CD4-positive, CD25-positive, alpha-beta regulatory T cell (primary cell): ENCODE measurements around the gene MEIS1. TPM values are rescaled to one million over a fixed set of nuclear protein-coding genes. Genes with fewer than 3 reads are reported as not detected.

ENCODE experiments used
- ATAC-seq, 2 donors: fragments of 150-1000 bp; cut with Tn5 transposase; one replicate each; pipeline ENCODE4 v1.10.0; 2021; ENCODE audit warnings: low read depth in 2 of 2, moderate number of reproducible peaks in 2 of 2, moderate library complexity in 1 of 2
- DNase-seq, 3 donors: peaks; one replicate each; pipeline versions ENCODE4 v3.0.0 to v3.0.0-alpha.2; 2012 to 2022; ENCODE audit warnings: mixed read lengths in 1 of 3
- H3K27ac ChIP-seq: one replicate; pipeline ENCODE4 v1.7.0; 2013; ENCODE audit warnings: mild to moderate bottlenecking, low read length; ENCODE audit not compliant: insufficient read depth, poor library complexity, severe bottlenecking
- H3K27me3 ChIP-seq: one replicate; pipeline ENCODE4 v1.7.0; 2013; ENCODE audit warnings: low read length; ENCODE audit not compliant: control insufficient read depth, insufficient read depth
- H3K36me3 ChIP-seq: one replicate; pipeline ENCODE4 v1.7.0; 2013; ENCODE audit warnings: mild to moderate bottlenecking, low read length, moderate library complexity; ENCODE audit not compliant: control insufficient read depth, insufficient read depth
- H3K4me1 ChIP-seq: 2 replicates; pipeline ENCODE4 v1.7.0; 2013; ENCODE audit warnings: mild to moderate bottlenecking, low read length; ENCODE audit not compliant: insufficient read depth, control insufficient read depth, poor library complexity, severe bottlenecking
- H3K4me3 ChIP-seq: one replicate; pipeline ENCODE4 v1.7.0; 2013; ENCODE audit warnings: low read depth, mild to moderate bottlenecking, low read length, moderate library complexity
- H3K9me3 ChIP-seq, 2 experiments: 1 replicate in 1 of 2; 2 replicates in 1 of 2; pipeline ENCODE4 v1.7.0; 2013; ENCODE audit warnings: low read length in 2 of 2, mild to moderate bottlenecking in 1 of 2, moderate library complexity in 1 of 2; ENCODE audit not compliant: control insufficient read depth in 2 of 2
- H3K27ac Mint-ChIP-seq, 3 donors: one replicate each; pipeline ENCODE4 v1.8.0; 2020 to 2022; ENCODE audit warnings: mild to moderate bottlenecking in 3 of 3, mixed read lengths in 3 of 3, moderate library complexity in 2 of 3
- H3K27me3 Mint-ChIP-seq: one replicate; pipeline ENCODE4 v1.8.0; 2022; ENCODE audit warnings: mild to moderate bottlenecking, mixed read lengths
- H3K36me3 Mint-ChIP-seq: one replicate; pipeline ENCODE4 v1.8.0; 2020; ENCODE audit warnings: mixed read lengths
- H3K4me1 Mint-ChIP-seq, 4 donors: one replicate each; pipeline ENCODE4 v1.8.0; 2020 to 2022; ENCODE audit warnings: mixed read lengths in 4 of 4, mild to moderate bottlenecking in 1 of 4
- H3K4me3 Mint-ChIP-seq, 4 donors: one replicate each; pipeline ENCODE4 v1.8.0; 2020 to 2022; ENCODE audit warnings: mild to moderate bottlenecking in 4 of 4, mixed read lengths in 4 of 4, moderate library complexity in 3 of 4
- H3K9me3 Mint-ChIP-seq, 7 donors: one replicate each; pipeline ENCODE4 v1.8.0; 2020 to 2022; ENCODE audit warnings: mixed read lengths in 7 of 7, mild to moderate bottlenecking in 3 of 7, moderate library complexity in 2 of 7
- polyA plus RNA-seq, 4 donors: library from polyadenylated mRNA; unstranded; fragments of 300-500 nt; fragmentation: Illumina TruSeq; gene quantifications; one replicate each; pipeline ENCODE4 v1.2.3, GENCODE V29; 2021
- total RNA-seq: library from RNA; stranded (reverse); gene quantifications from one replicate; pipeline ENCODE4 v1.2.3, GENCODE V29; 2022

Gene MEIS1
- total and polyA plus RNA-seq, 5 donors from 2014 or later = 3.6 TPM; not detected in 4

DNA sequence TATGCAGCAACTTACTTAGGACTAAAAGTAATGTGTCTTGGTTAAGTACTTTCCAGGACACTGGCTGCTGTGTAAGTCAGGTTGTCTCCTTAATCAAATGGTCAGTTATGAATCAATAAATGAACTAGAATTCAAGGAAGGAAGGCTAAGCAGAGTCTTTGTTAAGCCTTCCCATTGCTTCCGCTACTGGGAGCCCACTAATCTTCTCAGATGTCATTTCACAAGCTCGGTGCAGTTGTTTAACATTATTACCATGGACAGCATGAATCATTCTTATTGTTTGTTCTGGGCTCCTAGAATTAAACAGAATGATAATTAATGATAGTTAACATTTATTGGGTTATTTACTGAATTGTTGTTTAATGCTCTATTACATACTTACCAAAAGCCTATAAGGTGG, 26.0 kb upstream of the MEIS1 start:
- Histone ChIP-seq H3K27me3 (no peaks in the 10 kb centered on the region), H3K4me3 (no peak overlapping the region), H3K36me3 (no peaks in the 10 kb centered on the region), H3K4me1 (no peaks in the 10 kb centered on the region), H3K9me3 (no peaks in the 10 kb centered on the region), H3K27ac (no peak overlapping the region)
- ATAC-seq (no peak), DNase-seq (no peak)
- H3K27ac Mint-ChIP-seq = no peak overlapping the region
- no peaks in the 10 kb centered on the region for H3K27me3 Mint-ChIP-seq
- H3K4me1 Mint-ChIP-seq = no peaks in the 10 kb centered on the region
- peaks cover 0 to 12% (median under 1%) of the 10 kb centered on the region in 7 donors for H3K9me3 Mint-ChIP-seq
- H3K4me3 Mint-ChIP-seq = no peak overlapping the region
- no peaks in the 10 kb centered on the region for H3K36me3 Mint-ChIP-seq

DNA sequence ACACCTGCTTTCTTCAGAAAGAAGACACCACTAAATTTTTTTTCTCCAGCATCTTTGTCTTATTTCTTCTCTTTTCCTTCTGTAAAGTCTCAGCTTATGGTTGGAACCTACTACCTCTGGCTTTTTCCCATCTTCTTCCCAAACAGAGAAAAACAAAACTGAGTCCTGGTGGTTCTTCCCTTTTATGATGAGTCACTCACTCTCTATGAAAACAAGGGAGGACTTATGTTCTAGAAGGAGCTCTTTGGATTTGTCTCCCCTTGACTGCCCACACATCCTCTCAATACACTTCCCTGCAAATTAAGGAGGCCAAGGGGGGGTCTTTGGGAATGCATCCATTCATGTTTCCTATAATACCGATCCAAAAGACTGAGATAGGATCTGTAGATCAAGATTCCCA, 22.1 kb upstream of the MEIS1 start:
- Mint-ChIP-seq H3K27ac (no peak overlapping the region), H3K4me1 (no peaks in the 10 kb centered on the region), H3K27me3 (no peaks in the 10 kb centered on the region), H3K9me3 (peaks cover 0 to 1% (median 0%) of the 10 kb centered on the region in 7 donors), H3K36me3 (no peaks in the 10 kb centered on the region), H3K4me3 (no peak overlapping the region)
- DNase-seq (no peak), ATAC-seq (no peak)
- Histone ChIP-seq H3K27me3 (no peaks in the 10 kb centered on the region), H3K36me3 (no peaks in the 10 kb centered on the region), H3K4me3 (no peak overlapping the region), H3K4me1 (no peaks in the 10 kb centered on the region), H3K27ac (no peak overlapping the region), H3K9me3 (no peaks in the 10 kb centered on the region)

DNA sequence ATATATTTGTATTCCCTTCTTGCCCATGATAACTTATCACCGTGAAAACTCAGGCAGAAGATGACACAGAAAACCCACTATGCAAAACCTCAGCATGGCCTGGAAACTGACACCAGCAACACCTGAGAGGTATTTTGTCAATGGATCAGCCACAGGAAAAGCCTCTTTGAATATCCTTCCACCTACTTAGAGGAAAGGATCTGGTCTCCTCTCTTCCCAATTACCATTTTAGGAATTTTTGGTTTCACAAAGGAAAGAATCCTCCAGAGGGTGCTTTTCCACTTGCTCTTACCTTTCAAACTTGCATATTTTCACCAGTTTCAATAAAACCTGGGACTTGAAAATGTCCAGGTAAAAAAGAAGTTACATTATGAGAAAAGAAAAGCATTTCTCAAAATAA, 20.0 kb upstream of the MEIS1 start:
- Histone ChIP-seq H3K9me3 (no peaks in the 10 kb centered on the region), H3K27me3 (no peaks in the 10 kb centered on the region), H3K27ac (no peak overlapping the region), H3K4me1 (no peaks in the 10 kb centered on the region), H3K4me3 (no peak overlapping the region), H3K36me3 (no peaks in the 10 kb centered on the region)
- ATAC-seq = no peak
- H3K4me3 Mint-ChIP-seq = no peak overlapping the region
- no peaks in the 10 kb centered on the region for H3K27me3 Mint-ChIP-seq
- H3K9me3 Mint-ChIP-seq = peaks cover 0 to 1% (median 0%) of the 10 kb centered on the region in 7 donors
- no peak for DNase-seq
- H3K4me1 Mint-ChIP-seq = no peaks in the 10 kb centered on the region
- no peak overlapping the region for H3K27ac Mint-ChIP-seq
- H3K36me3 Mint-ChIP-seq = no peaks in the 10 kb centered on the region

DNA sequence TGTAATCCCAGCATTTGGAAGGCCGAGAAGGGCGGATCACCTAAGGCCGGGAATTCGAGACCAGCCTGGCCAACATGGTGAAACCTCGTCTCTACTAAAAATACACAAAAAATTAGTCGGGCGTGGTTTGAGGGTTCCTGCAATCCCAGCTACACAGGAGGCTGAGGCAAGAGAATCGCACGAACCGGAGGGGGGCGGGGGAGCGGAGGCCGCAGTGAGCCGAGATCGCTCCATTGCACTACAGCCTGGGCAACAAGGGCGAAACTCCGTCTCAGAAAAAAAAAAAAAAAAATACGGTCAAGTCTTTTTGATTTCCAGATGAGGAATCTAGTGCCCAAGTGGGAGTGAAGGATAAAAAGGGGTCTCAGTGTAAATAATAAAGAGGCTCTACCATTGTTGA, 16.5 kb upstream of the MEIS1 start:
- no peaks in the 10 kb centered on the region for H3K4me1 ChIP-seq
- H3K4me3 Mint-ChIP-seq = no peak overlapping the region
- H3K4me1 Mint-ChIP-seq = no peaks in the 10 kb centered on the region
- DNase-seq (no peak), ATAC-seq (no peak)
- H3K36me3 ChIP-seq = no peaks in the 10 kb centered on the region
- no peak overlapping the region for H3K27ac Mint-ChIP-seq
- H3K27me3 ChIP-seq = no peaks in the 10 kb centered on the region
- H3K4me3 ChIP-seq = no peak overlapping the region
- no peaks in the 10 kb centered on the region for H3K36me3 Mint-ChIP-seq
- no peak overlapping the region for H3K27ac ChIP-seq
- H3K9me3 Mint-ChIP-seq = peaks cover 0 to 4% (median 0%) of the 10 kb centered on the region in 7 donors
- peaks cover 4% of the 10 kb centered on the region for H3K27me3 Mint-ChIP-seq
- H3K9me3 ChIP-seq = no peaks in the 10 kb centered on the region

DNA sequence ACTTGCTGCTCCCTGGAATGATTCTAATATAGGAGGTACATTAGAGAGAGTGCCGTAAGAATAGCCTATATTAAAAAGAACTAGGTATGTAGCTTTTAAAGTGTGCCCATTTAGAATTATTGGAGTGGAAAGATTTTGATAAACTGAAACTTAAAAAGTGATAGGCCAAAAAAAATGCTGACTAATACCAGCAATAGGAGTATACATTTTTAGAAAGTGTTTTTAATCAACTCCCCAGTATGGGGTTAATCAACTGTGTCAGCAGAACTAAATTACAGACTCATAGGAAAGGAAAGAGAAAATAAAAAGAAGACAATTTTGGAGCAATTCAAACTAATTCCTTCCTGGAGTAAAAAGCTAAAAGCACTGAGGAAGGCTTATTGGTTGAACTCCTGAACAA, 13.3 kb upstream of the MEIS1 start:
- Mint-ChIP-seq H3K27ac (no peak overlapping the region), H3K36me3 (no peaks in the 10 kb centered on the region), H3K9me3 (peaks cover 0 to 4% (median 0%) of the 10 kb centered on the region in 7 donors), H3K4me3 (no peak overlapping the region), H3K27me3 (peaks cover 20% of the 10 kb centered on the region), H3K4me1 (no peaks in the 10 kb centered on the region)
- ATAC-seq (no peak), DNase-seq (no peak)
- Histone ChIP-seq H3K4me3 (no peak overlapping the region), H3K36me3 (no peaks in the 10 kb centered on the region), H3K27ac (no peak overlapping the region), H3K4me1 (no peaks in the 10 kb centered on the region), H3K9me3 (no peaks in the 10 kb centered on the region), H3K27me3 (no peaks in the 10 kb centered on the region)

DNA sequence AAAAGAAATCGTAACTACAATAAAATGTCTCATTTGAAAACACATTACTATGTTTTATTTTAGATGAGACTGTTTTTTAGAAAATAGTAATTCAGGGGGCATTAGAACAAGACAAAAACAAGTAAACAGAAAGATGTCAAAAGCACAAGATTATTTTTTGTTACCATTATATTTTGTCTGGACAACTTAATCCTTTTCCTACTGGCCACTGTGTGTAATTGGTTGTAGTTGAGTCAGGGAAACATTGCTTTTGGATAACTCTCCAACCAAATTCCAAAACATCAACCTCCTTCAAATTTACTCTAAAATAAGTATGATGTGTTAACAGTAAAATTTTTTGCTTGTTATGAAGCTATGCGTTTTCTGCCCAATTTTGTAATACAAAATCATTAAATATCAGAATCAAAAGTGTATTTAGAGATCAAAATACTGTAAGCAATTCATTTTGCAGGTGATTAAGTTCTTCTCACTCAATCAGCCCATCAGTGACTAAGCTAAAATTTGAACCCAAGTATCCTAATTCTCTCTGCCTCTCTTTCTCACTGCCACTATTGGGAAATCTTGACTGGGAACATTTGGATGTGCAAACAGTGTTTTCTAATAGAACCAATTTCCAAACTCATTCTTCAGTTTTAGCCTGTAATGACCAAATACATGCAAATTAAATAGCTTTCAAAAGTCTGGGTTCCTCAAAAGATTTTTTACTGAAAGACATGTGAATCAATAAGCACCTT, 11.4 kb upstream of the MEIS1 start:
- no peaks in the 10 kb centered on the region for H3K9me3 ChIP-seq
- Mint-ChIP-seq H3K36me3 (no peaks in the 10 kb centered on the region), H3K9me3 (peaks cover 0 to 4% (median 0%) of the 10 kb centered on the region in 7 donors), H3K27me3 (peaks cover 32% of the 10 kb centered on the region), H3K27ac (no peak overlapping the region), H3K4me1 (no peaks in the 10 kb centered on the region), H3K4me3 (no peak overlapping the region)
- H3K4me1 ChIP-seq = no peaks in the 10 kb centered on the region
- no peak overlapping the region for H3K4me3 ChIP-seq
- ATAC-seq = no peak
- H3K27ac ChIP-seq = no peak overlapping the region
- no peaks in the 10 kb centered on the region for H3K36me3 ChIP-seq
- H3K27me3 ChIP-seq = peaks cover 4% of the 10 kb centered on the region
- no peak for DNase-seq

DNA sequence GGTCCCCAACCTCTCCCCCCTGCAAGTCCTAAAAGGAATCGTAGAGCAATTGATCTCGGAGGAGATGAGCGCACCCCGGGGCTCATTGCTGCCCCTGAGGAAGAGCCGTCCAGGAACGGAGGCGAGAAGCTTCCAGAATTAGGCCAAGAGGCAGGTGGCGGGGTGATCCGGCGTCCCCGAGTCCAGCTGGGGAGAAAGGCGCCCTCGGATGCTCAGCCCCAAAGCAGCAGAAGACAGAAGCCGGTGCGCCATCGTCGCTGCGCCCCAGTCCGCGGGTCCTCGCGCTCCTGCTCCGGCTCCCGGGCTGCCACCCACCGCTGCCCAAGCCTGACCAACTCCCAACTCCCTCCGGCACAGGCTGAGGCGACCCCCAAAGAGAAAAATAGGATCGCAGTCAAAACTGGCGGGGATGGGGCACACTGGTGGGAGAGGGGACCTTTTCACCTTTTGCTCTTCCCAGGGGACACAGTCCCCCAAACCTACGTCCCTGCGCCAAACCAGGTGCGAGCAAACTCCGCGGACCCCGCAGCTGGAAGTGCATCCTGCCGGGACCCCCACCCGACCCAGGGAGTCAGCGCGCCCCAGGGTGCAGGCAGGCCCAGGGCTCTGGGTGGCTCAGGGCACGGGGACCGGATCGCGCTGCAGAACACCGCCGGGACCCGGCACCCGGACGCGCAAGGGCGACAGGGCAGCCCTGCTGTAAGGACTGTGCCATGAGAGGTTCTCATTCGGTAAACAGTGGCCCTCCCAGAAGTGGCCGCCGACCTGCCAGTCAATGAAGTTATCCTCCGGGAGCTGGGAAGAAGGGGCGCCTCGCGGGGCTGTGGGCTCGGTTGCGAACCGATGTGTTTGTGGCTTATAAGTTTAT, 8.4 kb upstream of the MEIS1 start:
- H3K4me3 Mint-ChIP-seq = no peak overlapping the region
- peaks cover 11% of the 10 kb centered on the region for H3K27me3 ChIP-seq
- H3K36me3 Mint-ChIP-seq = no peaks in the 10 kb centered on the region

More for the DNA sequence above, 8.4 kb upstream of the MEIS1 start:
- Histone ChIP-seq H3K4me3 (no peak overlapping the region), H3K27ac (no peak overlapping the region), H3K4me1 (no peaks in the 10 kb centered on the region), H3K9me3 (no peaks in the 10 kb centered on the region), H3K36me3 (no peaks in the 10 kb centered on the region)
- Mint-ChIP-seq H3K4me1 (no peaks in the 10 kb centered on the region), H3K27ac (no peak overlapping the region), H3K27me3 (peaks cover 54% of the 10 kb centered on the region), H3K9me3 (peaks cover 0 to 4% (median 0%) of the 10 kb centered on the region in 7 donors)
- no peak for ATAC-seq
- no peak for DNase-seq
